HEK293 (cell line): ENCODE data around the gene NXPH4.
A peak's percentile ranks its signal among the peaks of the same experiment; 100 is the strongest.

ENCODE experiments used
- CTCF ChIA-PET: fragments of 350-600 bp; formaldehyde crosslinking; extraction: SDS; loops from one replicate; lab custom pipeline; 2021; ENCODE audit warnings: antibody characterized with exemption; lab: Yijun Ruan, JAX
- POLR2A ChIA-PET: fragments of 300-600 bp; formaldehyde crosslinking; extraction: SDS; loops from one replicate; lab custom pipeline; 2020; ENCODE audit warnings: antibody characterized with exemption, inconsistent platforms; lab: Yijun Ruan, JAX
- H3K27ac ChIP-seq: fragments of 200-500 bp; sonication (Bioruptor generic); 2 replicates; pipeline ENCODE4 v1.5.1; 2014; ENCODE audit warnings: low read depth, low read length, control low read depth, inconsistent platforms; ENCODE audit errors: extremely low read depth
- H3K36me3 ChIP-seq, 2 experiments: fragments of 200-500 bp in 1 of 2; sonication (Bioruptor generic) in 1 of 2; 1 replicate in 1 of 2; 2 replicates in 1 of 2; pipeline ENCODE4 v1.5.1; 2014 to 2017; ENCODE audit warnings: inconsistent platforms in 2 of 2, low read length in 2 of 2; ENCODE audit not compliant: control insufficient read depth in 2 of 2, insufficient read depth in 1 of 2
- H3K4me1 ChIP-seq: fragments of 200-500 bp; sonication (Bioruptor generic); 2 replicates; pipeline ENCODE4 v1.5.1; 2014; ENCODE audit warnings: mild to moderate bottlenecking, low read length, inconsistent platforms; ENCODE audit not compliant: control insufficient read depth, insufficient read depth
- H3K4me3 ChIP-seq: 2 replicates; pipeline ENCODE4 v1.5.1; 2011; ENCODE audit warnings: low read depth, mild to moderate bottlenecking, control low read depth, low read length, moderate library complexity
- H3K9me3 ChIP-seq: fragments of 200-500 bp; sonication (Bioruptor generic); 2 replicates; pipeline ENCODE4 v1.5.1; 2014; ENCODE audit warnings: low read depth, low read length, inconsistent platforms; ENCODE audit not compliant: control insufficient read depth, insufficient read depth
- GLIS1 ChIP-seq: fragments of 450-650 bp; formaldehyde crosslinking; IDR thresholded peaks from 2 replicates; pipeline ENCODE4 v1.5.1; 2016; ENCODE audit warnings: missing biosample characterization, missing genetic modification characterization
- HIC1 ChIP-seq: fragments of 450-650 bp; formaldehyde crosslinking; IDR thresholded peaks from 2 replicates; pipeline ENCODE4 v1.5.1; 2016; ENCODE audit warnings: missing biosample characterization, missing genetic modification characterization
- KLF1 ChIP-seq: fragments of 450-650 bp; formaldehyde crosslinking; IDR thresholded peaks from 2 replicates; pipeline ENCODE4 v1.5.1; 2016; ENCODE audit warnings: missing biosample characterization, missing genetic modification characterization
- KLF10 ChIP-seq: fragments of 450-650 bp; IDR thresholded peaks from 2 replicates; pipeline ENCODE4 v1.5.1; 2018; ENCODE audit warnings: missing biosample characterization, mild to moderate bottlenecking, missing genetic modification characterization
- KLF17 ChIP-seq: fragments of 450-650 bp; formaldehyde crosslinking; IDR thresholded peaks from 2 replicates; pipeline ENCODE4 v1.5.1; 2016; ENCODE audit warnings: missing biosample characterization, missing genetic modification characterization
- OSR2 ChIP-seq: fragments of 450-650 bp; formaldehyde crosslinking; IDR thresholded peaks from 2 replicates; pipeline ENCODE4 v1.5.1; 2016; ENCODE audit warnings: missing biosample characterization, missing genetic modification characterization
- PATZ1 ChIP-seq: fragments of 450-650 bp; formaldehyde crosslinking; IDR thresholded peaks from 2 replicates; pipeline ENCODE4 v1.5.1; 2016; ENCODE audit warnings: missing biosample characterization, missing genetic modification characterization
- SETDB1 ChIP-seq: IDR thresholded peaks from one replicate; pipeline ENCODE4 v1.6.1; 2017; ENCODE audit warnings: mild to moderate bottlenecking, low read length, moderate library complexity, mixed read lengths; ENCODE audit not compliant: insufficient read length
- YY1 ChIP-seq: fragments of 450-650 bp; formaldehyde crosslinking; IDR thresholded peaks from 2 replicates; pipeline ENCODE4 v1.5.1; 2018; ENCODE audit warnings: missing biosample characterization, missing genetic modification characterization
- ZBTB44 ChIP-seq: fragments of 450-650 bp; IDR thresholded peaks from 2 replicates; pipeline ENCODE4 v1.5.1; 2018; ENCODE audit warnings: missing biosample characterization, mild to moderate bottlenecking, missing genetic modification characterization
- ZBTB8A ChIP-seq: fragments of 450-650 bp; formaldehyde crosslinking; IDR thresholded peaks from 2 replicates; pipeline ENCODE4 v1.5.1; 2016; ENCODE audit warnings: missing biosample characterization, missing genetic modification characterization
- ZEB2 ChIP-seq: fragments of 450-650 bp; formaldehyde crosslinking; IDR thresholded peaks from 2 replicates; pipeline ENCODE4 v1.5.1; 2016; ENCODE audit warnings: missing biosample characterization, missing genetic modification characterization
- ZFHX2 ChIP-seq: fragments of 450-650 bp; formaldehyde crosslinking; conservative IDR thresholded peaks from 2 replicates; pipeline ENCODE4 v1.5.1; 2016; ENCODE audit warnings: missing biosample characterization, missing genetic modification characterization
- ZNF202 ChIP-seq: fragments of 450-650 bp; formaldehyde crosslinking; IDR thresholded peaks from 2 replicates; pipeline ENCODE4 v1.5.1; 2016; ENCODE audit warnings: missing biosample characterization, missing genetic modification characterization, borderline replicate concordance
- ZNF214 ChIP-seq: fragments of 450-650 bp; formaldehyde crosslinking; IDR thresholded peaks from 2 replicates; pipeline ENCODE4 v1.5.1; 2017; ENCODE audit warnings: missing biosample characterization, mild to moderate bottlenecking, missing genetic modification characterization, borderline replicate concordance
- ZNF311 ChIP-seq: fragments of 450-650 bp; formaldehyde crosslinking; IDR thresholded peaks from 2 replicates; pipeline ENCODE4 v1.5.1; 2017; ENCODE audit warnings: missing biosample characterization, missing genetic modification characterization, borderline replicate concordance
- ZNF324 ChIP-seq: fragments of 450-650 bp; formaldehyde crosslinking; IDR thresholded peaks from 2 replicates; pipeline ENCODE4 v1.5.1; 2016; ENCODE audit warnings: missing biosample characterization, missing genetic modification characterization
- ZNF521 ChIP-seq: fragments of 450-650 bp; formaldehyde crosslinking; IDR thresholded peaks from 2 replicates; pipeline ENCODE4 v1.5.1; 2017; ENCODE audit warnings: missing biosample characterization, mild to moderate bottlenecking, missing genetic modification characterization
- ZNF558 ChIP-seq: fragments of 450-650 bp; formaldehyde crosslinking; IDR thresholded peaks from 2 replicates; pipeline ENCODE4 v1.5.1; 2016; ENCODE audit warnings: missing biosample characterization, missing genetic modification characterization
- ZNF629 ChIP-seq: fragments of 450-650 bp; formaldehyde crosslinking; IDR thresholded peaks from 2 replicates; pipeline ENCODE4 v1.5.1; 2017; ENCODE audit warnings: missing biosample characterization, missing genetic modification characterization
- ZNF701 ChIP-seq: fragments of 450-650 bp; formaldehyde crosslinking; IDR thresholded peaks from 2 replicates; pipeline ENCODE4 v1.5.1; 2016; ENCODE audit warnings: missing biosample characterization, missing genetic modification characterization
- ZXDB ChIP-seq: fragments of 450-650 bp; formaldehyde crosslinking; IDR thresholded peaks from 2 replicates; pipeline ENCODE4 v1.5.1; 2016; ENCODE audit warnings: missing biosample characterization, missing genetic modification characterization

Gene NXPH4

GRCh38 chr12:57210461-57210860, 6.1 kb upstream of the NXPH4 start:
- peaks cover 5% of the 10 kb centered on the region for H3K4me1 ChIP-seq
- no peak overlapping the region for H3K27ac ChIP-seq
- no peak overlapping the region for H3K4me3 ChIP-seq
- CTCF ChIA-PET: interaction anchor here (0.6 kb wide), 1 partner anchor 482 kb away, joined by 5 read pairs; no protein-coding TSS in a partner anchor
- POLR2A ChIA-PET: no interaction called here
- TF ChIP-seq ZXDB (tag by site-specific recombination) (no peak), ZBTB8A (tag by site-specific recombination) (no peak), ZNF558 (tag by site-specific recombination) (no peak), OSR2 (tag by site-specific recombination) (no peak), SETDB1 (no peak), ZNF324 (tag by site-specific recombination) (no peak), ZNF629 (tag by site-specific recombination) (no peak), ZNF214 (no peak), ZNF521 (tag by site-specific recombination) (no peak), HIC1 (tag by site-specific recombination) (no peak), GLIS1 (tag by site-specific recombination) (no peak), ZBTB44 (tag by site-specific recombination) (no peak), PATZ1 (tag by site-specific recombination) (no peak), KLF10 (no peak), ZNF202 (tag by site-specific recombination) (no peak), YY1 (tag by site-specific recombination) (no peak), ZEB2 (tag by site-specific recombination) (no peak), ZFHX2 (tag by site-specific recombination) (no peak)
- no peaks in the 10 kb centered on the region for H3K9me3 ChIP-seq
- H3K36me3 ChIP-seq: peaks cover 0 to 68% of the 10 kb centered on the region in 2 experiments; a peak in 1 of 3 replicates

- no peak overlapping the region for H3K27ac ChIP-seq
- ChIA-PET POLR2A (no interaction called here), CTCF (no interaction called here)
- peaks cover 0 to 62% of the 10 kb centered on the region in 2 experiments; a peak in 1 of 3 replicates for H3K36me3 ChIP-seq
- TF ChIP-seq ZNF701 (tag by site-specific recombination) (no peak), ZNF311 (tag by site-specific recombination) (no peak), KLF1 (tag by site-specific recombination) (peak; percentile 95), KLF17 (tag by site-specific recombination) (peak; percentile 48; the same call in 1 of the 2 replicates)
- H3K9me3 ChIP-seq: no peaks in the 10 kb centered on the region
- peaks cover 5% of the 10 kb centered on the region for H3K4me1 ChIP-seq
- no peak overlapping the region for H3K4me3 ChIP-seq
Observed at GRCh38 chr12:57210926-57211692, 5.5 kb upstream of the NXPH4 start.
